ENCODE results near the gene PDZD11.

GRCh38 chrX:70336767-70337166 lies 47.0 kb upstream of the PDZD11 start:
- TF ChIP-seq CTCF (IDR thresholded peaks at IDR 0.05; ENCODE audit: extremely low read depth in 1 of 2, insufficient read depth in 1 of 2, low read depth in 1 of 2, low read length in 2 of 2) (no peak), MAX (IDR thresholded peaks at IDR 0.05; ENCODE audit: insufficient read depth, insufficient read length) (no peak), POLR2A (IDR thresholded peaks at IDR 0.05; ENCODE audit: low read depth, low read length) (no peak), MYC (IDR thresholded peaks at IDR 0.05; ENCODE audit: low read depth, low read length) (no peak), FOS (IDR thresholded peaks at IDR 0.05; ENCODE audit: borderline replicate concordance, insufficient read depth, low read length) (no peak), POLR2AphosphoS5 (IDR thresholded peaks at IDR 0.05; ENCODE audit: insufficient read depth, low read depth, low read length) (no peak)
